GM13977 (cell line): ENCODE measurements around the gene EXD2.
A peak's percentile ranks its signal among the peaks of the same experiment; 100 is the strongest.

Experiments
- DNase-seq: peaks from one replicate; pipeline ENCODE4 v3.0.0; 2012; ENCODE audit warnings: low spot score
- in situ Hi-C: fragments of 300-500 bp; cut with MboI; formaldehyde crosslinking; loops from one replicate; pipeline ENCODE4 v1.12.0; 2022; ENCODE audit warnings: low sequenced_read_pairs, low pct_unique_long_range_greater_than_20kb, mixed read lengths, inconsistent platforms; ENCODE audit not compliant: unreplicated experiment
- TF ChIP-seq, protein P1 (sequence below): IDR thresholded peaks from 2 replicates; pipeline ENCODE4 v1.5.1; 2012; ENCODE audit warnings: mild to moderate bottlenecking, control low read depth; ENCODE audit not compliant: insufficient read depth; ENCODE audit errors: extremely low read depth, missing control alignments

EXD2 gene

DNA sequence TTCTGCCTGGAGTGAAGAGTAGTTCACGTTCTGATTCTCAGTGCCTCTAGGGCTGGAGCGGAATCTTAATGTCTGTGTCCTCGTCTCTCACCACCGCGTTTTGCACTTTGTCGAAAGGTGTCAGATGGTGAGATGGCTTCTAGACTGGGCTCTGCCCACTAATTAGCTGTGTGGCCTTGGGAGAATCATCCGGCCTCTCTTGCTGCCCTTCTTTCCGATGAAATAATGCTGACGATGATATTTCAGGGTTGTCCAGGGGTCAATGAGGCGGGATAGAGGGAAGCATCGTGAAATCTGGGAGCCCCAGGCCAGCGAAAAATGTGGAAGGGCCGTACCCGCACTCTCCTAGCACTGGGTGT is 67.8 kb downstream of the EXD2 start:
- TF ChIP-seq, protein P1, sequence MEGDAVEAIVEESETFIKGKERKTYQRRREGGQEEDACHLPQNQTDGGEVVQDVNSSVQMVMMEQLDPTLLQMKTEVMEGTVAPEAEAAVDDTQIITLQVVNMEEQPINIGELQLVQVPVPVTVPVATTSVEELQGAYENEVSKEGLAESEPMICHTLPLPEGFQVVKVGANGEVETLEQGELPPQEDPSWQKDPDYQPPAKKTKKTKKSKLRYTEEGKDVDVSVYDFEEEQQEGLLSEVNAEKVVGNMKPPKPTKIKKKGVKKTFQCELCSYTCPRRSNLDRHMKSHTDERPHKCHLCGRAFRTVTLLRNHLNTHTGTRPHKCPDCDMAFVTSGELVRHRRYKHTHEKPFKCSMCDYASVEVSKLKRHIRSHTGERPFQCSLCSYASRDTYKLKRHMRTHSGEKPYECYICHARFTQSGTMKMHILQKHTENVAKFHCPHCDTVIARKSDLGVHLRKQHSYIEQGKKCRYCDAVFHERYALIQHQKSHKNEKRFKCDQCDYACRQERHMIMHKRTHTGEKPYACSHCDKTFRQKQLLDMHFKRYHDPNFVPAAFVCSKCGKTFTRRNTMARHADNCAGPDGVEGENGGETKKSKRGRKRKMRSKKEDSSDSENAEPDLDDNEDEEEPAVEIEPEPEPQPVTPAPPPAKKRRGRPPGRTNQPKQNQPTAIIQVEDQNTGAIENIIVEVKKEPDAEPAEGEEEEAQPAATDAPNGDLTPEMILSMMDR: no peak
- in situ Hi-C loops: no loop called here
- no peak for DNase-seq

- DNase-seq: peak; percentile 60
- TF ChIP-seq, protein P1: peak; percentile 15
These were observed 68.4 kb downstream of the EXD2 start, which contains the start of gene GALNT16 for GRCh38 chr14:69259527-69260189. Gene GALNT16 (plus strand): TSS chr14:69260158. CDS start chr14:69260291, 133 bp downstream.

GRCh38 chr14:69260190-69260860 is 69.0 kb downstream of the EXD2 start:
- TF ChIP-seq, protein P1: no peak
- peak; percentile 70 for DNase-seq
- in situ Hi-C loops: no loop called here

More at GRCh38 chr14:69259527-69260189, 68.4 kb downstream of the EXD2 start, which contains the start of gene GALNT16:
- in situ Hi-C loops: no loop called here

DNA sequence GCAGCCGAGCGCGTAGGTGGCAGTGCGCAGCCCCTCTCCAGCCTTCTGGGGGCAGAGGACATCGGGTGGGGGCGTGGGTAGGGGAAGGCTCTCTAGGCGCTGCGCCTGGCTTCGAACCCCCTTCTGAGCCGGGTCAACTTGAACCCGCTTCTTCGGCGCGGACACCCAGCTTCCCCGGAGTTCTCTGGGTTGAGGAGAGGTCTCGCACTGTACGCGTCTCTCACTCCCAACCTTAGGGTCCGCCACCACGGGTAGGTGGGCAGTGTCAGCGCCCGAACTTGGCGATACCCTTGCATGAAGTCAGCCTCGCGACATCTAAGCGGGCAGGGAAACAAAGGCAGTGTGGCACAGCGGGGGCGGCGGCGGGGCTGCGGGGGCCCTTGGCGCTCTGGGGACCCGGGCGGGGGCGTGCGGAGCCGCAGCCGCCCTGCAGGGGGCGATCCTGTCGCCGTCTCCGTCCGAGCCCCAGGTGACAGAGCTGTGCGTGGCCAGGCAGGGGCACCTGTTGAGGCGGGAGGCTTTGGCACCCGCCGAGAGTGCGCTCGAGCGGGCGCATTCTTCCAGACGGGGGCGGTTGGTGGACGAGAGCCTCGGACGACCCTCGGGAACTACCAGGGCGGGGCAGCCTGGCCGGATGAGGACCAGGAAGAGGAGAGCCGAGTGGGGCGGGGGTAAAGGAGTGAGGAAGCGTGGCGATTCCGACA is 69.7 kb downstream of the EXD2 start:
- TF ChIP-seq, protein P1: peak; percentile 78
- DNase-seq: peak; percentile 92
- in situ Hi-C loops: no loop called here

- TF ChIP-seq, protein P1: no peak
- in situ Hi-C loops: no loop called here
- DNase-seq: peak; percentile 40
These were observed 70.5 kb downstream of the EXD2 start for GRCh38 chr14:69261761-69262331.

DNA sequence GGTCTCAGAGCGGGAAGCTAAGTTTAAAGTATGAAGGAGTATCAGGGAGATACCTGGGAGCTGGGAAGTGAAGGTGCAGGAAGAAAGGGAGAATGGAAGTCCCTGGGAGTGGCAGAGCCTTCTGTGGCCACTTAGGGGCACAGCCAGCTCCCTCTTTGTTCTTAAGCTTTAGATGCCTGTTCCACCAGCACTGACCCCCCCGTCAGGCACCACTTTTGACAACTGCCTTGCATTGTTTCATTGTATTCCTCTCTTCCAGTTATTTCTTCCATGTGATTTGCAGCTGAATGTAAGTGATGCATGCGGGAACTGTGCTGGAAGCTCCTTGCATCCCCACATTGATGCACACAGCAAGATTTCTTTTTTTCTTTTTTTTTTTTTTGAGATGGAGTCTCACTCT is 71.2 kb downstream of the EXD2 start:
- in situ Hi-C loops: no loop called here
- TF ChIP-seq, protein P1: no peak
- no peak for DNase-seq
